RWPE2 (cell line): Measurements from ENCODE around the gene DTHD1.

Experiments
- ATAC-seq: fragments of 200-7000 bp; cut with Tn5 transposase; 3 replicates; pipeline ENCODE4 v1.9.1; 2021; ENCODE audit warnings: low read depth
- DNase-seq: peaks from one replicate; pipeline ENCODE4 v3.0.0-alpha.2; 2020; ENCODE audit warnings: low spot score
- H3K27ac ChIP-seq: fragments of 450-650 bp; 2 replicates; pipeline ENCODE4 v1.5.1; 2017; ENCODE audit warnings: mild to moderate bottlenecking; ENCODE audit not compliant: poor library complexity, severe bottlenecking
- H3K27me3 ChIP-seq: fragments of 250-450 bp; sonication (Bioruptor Pico); 2 replicates; pipeline ENCODE4 v1.5.1; 2021; ENCODE audit warnings: mild to moderate bottlenecking, moderate library complexity; ENCODE audit not compliant: insufficient read depth, poor library complexity, severe bottlenecking
- H3K36me3 ChIP-seq: fragments of 250-450 bp; sonication (Bioruptor Pico); 2 replicates; pipeline ENCODE4 v1.5.1; 2020; ENCODE audit warnings: low read depth, mild to moderate bottlenecking, moderate library complexity
- H3K4me1 ChIP-seq: fragments of 250-450 bp; sonication (Bioruptor Pico); 2 replicates; pipeline ENCODE4 v1.5.1; 2021; ENCODE audit warnings: mild to moderate bottlenecking, moderate library complexity; ENCODE audit not compliant: insufficient read depth, poor library complexity, severe bottlenecking
- H3K4me3 ChIP-seq: fragments of 250-450 bp; sonication (Bioruptor Pico); 2 replicates; pipeline ENCODE4 v1.5.1; 2021; ENCODE audit warnings: mild to moderate bottlenecking, moderate library complexity; ENCODE audit not compliant: severe bottlenecking
- H3K9me3 ChIP-seq: fragments of 250-450 bp; sonication (Bioruptor Pico); 2 replicates; pipeline ENCODE4 v1.5.1; 2021; ENCODE audit warnings: mild to moderate bottlenecking, moderate library complexity; ENCODE audit not compliant: severe bottlenecking
- CTCF ChIP-seq: fragments of 450-650 bp; IDR thresholded peaks from one replicate; pipeline ENCODE4 v1.5.1; 2017; ENCODE audit warnings: mild to moderate bottlenecking, moderate library complexity; ENCODE audit not compliant: poor library complexity, severe bottlenecking

The DTHD1 gene

DNA sequence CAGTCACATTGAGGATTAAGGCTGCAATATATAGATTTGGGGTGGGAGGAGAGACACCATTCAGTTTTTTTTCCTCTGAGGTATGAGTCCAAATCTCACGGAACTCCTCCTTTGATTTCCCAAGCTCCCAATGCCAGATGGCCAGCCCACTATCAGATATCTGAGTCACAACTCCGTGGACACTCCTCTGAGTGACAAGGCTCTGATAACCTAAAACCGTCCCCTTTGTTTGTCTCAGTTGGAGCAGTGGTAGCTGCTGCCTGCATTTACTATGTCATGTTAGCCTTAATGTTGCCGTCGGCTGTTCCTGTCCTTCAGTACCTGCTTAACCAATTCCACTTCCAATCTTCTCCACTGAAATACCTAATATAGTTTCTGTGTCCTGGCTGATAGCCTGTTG lies 107.3 kb downstream of the DTHD1 start:
- H3K27me3 ChIP-seq = peaks cover 6% of the 10 kb centered on the region
- ATAC-seq = no peak
- DNase-seq = no peak
- H3K4me1 ChIP-seq = no peaks in the 10 kb centered on the region
- no peaks in the 10 kb centered on the region for H3K36me3 ChIP-seq
- no peaks in the 10 kb centered on the region for H3K9me3 ChIP-seq
- TF ChIP-seq CTCF = no peak
- H3K4me3 ChIP-seq = no peak overlapping the region
- H3K27ac ChIP-seq = no peak overlapping the region

- DNase-seq (no peak), ATAC-seq (no peak)
- H3K27ac ChIP-seq = no peak overlapping the region
- no peak for TF ChIP-seq CTCF
- H3K4me1 ChIP-seq = no peaks in the 10 kb centered on the region
- H3K4me3 ChIP-seq = no peak overlapping the region
- no peaks in the 10 kb centered on the region for H3K36me3 ChIP-seq
- H3K27me3 ChIP-seq = no peaks in the 10 kb centered on the region
- no peaks in the 10 kb centered on the region for H3K9me3 ChIP-seq
These were observed 110.0 kb downstream of the DTHD1 start for GRCh38 chr4:36391411-36391810.

- Histone ChIP-seq H3K4me3 (no peak overlapping the region), H3K27me3 (no peaks in the 10 kb centered on the region), H3K9me3 (no peaks in the 10 kb centered on the region), H3K36me3 (no peaks in the 10 kb centered on the region), H3K4me1 (no peaks in the 10 kb centered on the region), H3K27ac (peak overlapping the region; percentile 22)
- peak; percentile 90 for ATAC-seq
- TF ChIP-seq CTCF = no peak
- DNase-seq = no peak
These were observed 110.6 kb downstream of the DTHD1 start for GRCh38 chr4:36392024-36392423.

DNA sequence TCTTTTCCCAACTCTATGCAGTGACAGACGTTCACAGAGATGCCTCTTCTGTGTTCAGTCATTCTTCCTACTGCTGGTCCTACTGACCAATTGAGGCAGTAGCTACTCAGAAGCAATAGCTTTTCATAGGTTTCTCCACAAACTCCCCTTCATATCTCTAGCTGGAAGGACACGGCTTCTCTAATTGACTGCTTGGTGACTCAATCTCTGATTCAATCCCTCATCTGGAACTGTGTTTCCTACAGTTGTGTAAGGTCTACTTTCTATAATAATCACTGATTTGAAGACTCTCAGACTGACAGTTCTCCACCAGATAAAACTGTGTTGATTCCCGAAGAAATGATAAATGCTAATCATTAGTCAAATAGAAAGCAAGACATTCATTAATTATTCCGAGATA lies 111.5 kb downstream of the DTHD1 start:
- no peak overlapping the region for H3K4me3 ChIP-seq
- H3K27ac ChIP-seq = peak overlapping the region; percentile 22
- ATAC-seq = 0 out of 3 replicates have a peak, but pooled peaks have one; percentile 42
- no peak for DNase-seq
- no peak for TF ChIP-seq CTCF
- H3K9me3 ChIP-seq = no peaks in the 10 kb centered on the region
- no peaks in the 10 kb centered on the region for H3K27me3 ChIP-seq
- H3K36me3 ChIP-seq = no peaks in the 10 kb centered on the region
- no peaks in the 10 kb centered on the region for H3K4me1 ChIP-seq
